ENCODE results near the gene DISP2. TPM values are rescaled to one million over a fixed set of nuclear protein-coding genes. Genes with fewer than 3 reads are reported as not detected.

DISP2 gene
- total RNA-seq, 1 experiment from 2014 or later: 0.62 TPM

GRCh38 chr15:40399370-40399769, 41.4 kb downstream of the DISP2 start:
- no peaks in the 10 kb centered on the region for H3K27me3 ChIP-seq (replicated peaks; ENCODE audit: insufficient read depth, low read depth, low read length, poor library complexity)
- no peaks in the 10 kb centered on the region for H3K9me3 ChIP-seq (ENCODE audit: low read depth, low read length, poor library complexity, severe bottlenecking)
- no TSS peak for BruUV-seq (replicated peaks)
- peaks cover 8% of the 10 kb centered on the region for H3K36me3 ChIP-seq (ENCODE audit: insufficient read depth, low read length, poor library complexity, severe bottlenecking)
- CTCF ChIA-PET: interaction anchor here (0.7 kb wide), 2 partner anchors 10 to 37 kb away, joined by 5 read pairs; no protein-coding TSS in a partner anchor
- no peak overlapping the region for H3K27ac ChIP-seq (ENCODE audit: low read depth, low read length, poor library complexity, severe bottlenecking)
- intact Hi-C loops (cut with micrococcal nuclease; ENCODE audit: unreplicated experiment): no loop called here
- H3K4me1 ChIP-seq (ENCODE audit: insufficient read depth, low read length, poor library complexity, severe bottlenecking): no peaks in the 10 kb centered on the region
- H3K4me3 ChIP-seq (ENCODE audit: low read depth, low read length, poor library complexity, severe bottlenecking): no peak overlapping the region
- POLR2A ChIA-PET (ENCODE audit: low non-redundant PET): interaction anchor here (0.6 kb wide), 1 partner anchor 69 kb away, joined by 7 read pairs; no protein-coding TSS in a partner anchor
- TF ChIP-seq EZH2 (IDR thresholded peaks at IDR 0.05; ENCODE audit: borderline replicate concordance, low read depth, low read length, poor library complexity, severe bottlenecking) (no peak), CTCF (conservative IDR thresholded peaks at IDR 0.05; ENCODE audit: low read depth, low read length) (no peak)
- DNase-seq (ENCODE audit: low spot score): no peak

GRCh38 chr15:40405501-40406381, 47.7 kb downstream of the DISP2 start, which contains the start of gene IVD:
Gene IVD (plus strand): TSS chr15:40405795. CDS start chr15:40405828, 33 bp downstream.
- ChIA-PET POLR2A (ENCODE audit: low non-redundant PET) (no interaction called here), CTCF (interaction anchor here (0.7 kb wide), 1 partner anchor 126 kb away, joined by 7 read pairs; no protein-coding TSS in a partner anchor)
- peak within 1 kb of the TSS; percentile 86 for H3K4me3 ChIP-seq (ENCODE audit: low read depth, low read length, poor library complexity, severe bottlenecking)
- H3K27me3 ChIP-seq (replicated peaks; ENCODE audit: insufficient read depth, low read depth, low read length, poor library complexity): no peaks in the 10 kb centered on the region
- intact Hi-C loops (cut with micrococcal nuclease; ENCODE audit: unreplicated experiment): no loop called here
- peaks cover 22% of the 10 kb centered on the region for H3K36me3 ChIP-seq (ENCODE audit: insufficient read depth, low read length, poor library complexity, severe bottlenecking)
- DNase-seq (ENCODE audit: low spot score): peak; percentile 95
- H3K27ac ChIP-seq (ENCODE audit: low read depth, low read length, poor library complexity, severe bottlenecking): peak within 1 kb of the TSS; percentile 69
- H3K9me3 ChIP-seq (ENCODE audit: low read depth, low read length, poor library complexity, severe bottlenecking): no peaks in the 10 kb centered on the region
- no TSS peak for BruUV-seq (replicated peaks)
- TF ChIP-seq EZH2 (IDR thresholded peaks at IDR 0.05; ENCODE audit: borderline replicate concordance, low read depth, low read length, poor library complexity, severe bottlenecking) (no peak), CTCF (conservative IDR thresholded peaks at IDR 0.05; ENCODE audit: low read depth, low read length) (no peak)
- peaks cover 10% of the 10 kb centered on the region for H3K4me1 ChIP-seq (ENCODE audit: insufficient read depth, low read length, poor library complexity, severe bottlenecking)

GRCh38 chr15:40407330-40407990, 49.4 kb downstream of the DISP2 start:
- intact Hi-C loops (cut with micrococcal nuclease; ENCODE audit: unreplicated experiment): no loop called here
- Histone ChIP-seq H3K27ac (ENCODE audit: low read depth, low read length, poor library complexity, severe bottlenecking) (no peak overlapping the region), H3K9me3 (ENCODE audit: low read depth, low read length, poor library complexity, severe bottlenecking) (no peaks in the 10 kb centered on the region), H3K4me1 (ENCODE audit: insufficient read depth, low read length, poor library complexity, severe bottlenecking) (peaks cover 10% of the 10 kb centered on the region), H3K27me3 (replicated peaks; ENCODE audit: insufficient read depth, low read depth, low read length, poor library complexity) (no peaks in the 10 kb centered on the region), H3K36me3 (ENCODE audit: insufficient read depth, low read length, poor library complexity, severe bottlenecking) (peaks cover 39% of the 10 kb centered on the region), H3K4me3 (ENCODE audit: low read depth, low read length, poor library complexity, severe bottlenecking) (no peak overlapping the region)
- POLR2A ChIA-PET (ENCODE audit: low non-redundant PET): no interaction called here
- CTCF ChIA-PET: interaction anchor here (0.6 kb wide), 1 partner anchor 182 kb away, joined by 3 read pairs; no protein-coding TSS in a partner anchor
- TF ChIP-seq CTCF (conservative IDR thresholded peaks at IDR 0.05; ENCODE audit: low read depth, low read length) (no peak), EZH2 (IDR thresholded peaks at IDR 0.05; ENCODE audit: borderline replicate concordance, low read depth, low read length, poor library complexity, severe bottlenecking) (no peak)
- DNase-seq (ENCODE audit: low spot score): no peak
- BruUV-seq (replicated peaks): no TSS peak

All from A673 (cell line).